H1 (cell line): Measurements from ENCODE around the gene SHANK1. TPM values are rescaled to one million over a fixed set of nuclear protein-coding genes. Genes with fewer than 3 reads are reported as not detected.

Source experiments
- SIRT6 ChIP-seq: IDR thresholded peaks from one replicate; pipeline ENCODE4 v1.7.1; 2012; ENCODE audit warnings: low read length, inconsistent platforms
- polyA plus RNA-seq, 7 experiments: library from polyadenylated mRNA; depleted of rRNA in 3 of 7; stranded (reverse) in 5 of 7; unstranded in 2 of 7; fragments of >200 nt in 5 of 7; fragments of 200-250 nt in 2 of 7; gene quantifications; 1 replicate in 5 of 7; 2 replicates in 1 of 7; 4 replicates in 1 of 7; pipeline versions ENCODE4 v1.2.1 to v1.2.3, GENCODE V29; 2011 to 2013; ENCODE audit warnings: missing spikeins in 2 of 7, mixed read lengths in 2 of 7
- total RNA-seq: library from RNA; stranded (reverse); fragmentation: NEBNext Ultra II Directional; extraction: Animal tissue kit (Norgen Biotek cat#: 25700); gene quantifications from 2 replicates; pipeline ENCODE4 v1.2.1, GENCODE V29; 2021

The SHANK1 gene
- total and polyA plus RNA-seq, 2 of the 8 experiments (the other 6 are each of a cell fraction or from before 2014, with no cell fraction given): 1.1 to 3.7 TPM

GRCh38 chr19:50693064-50693975 lies 26.3 kb downstream of the SHANK1 start (continued):
- no peak for TF ChIP-seq SIRT6
- TF ChIP-seq, all 59 proteins: peak for 5
